Stimulated activated CD4-positive, alpha-beta T cell treated with anti-CD3 and anti-CD28 coated beads, Interleukin-4, amount 100 ng/mL, for 1 hour (primary cell): ENCODE measurements around the gene ARHGEF25.
A peak's percentile ranks its signal among the peaks of the same experiment; 100 is the strongest.
"Not testable (repeated sequence)": the region's sequence is repeated elsewhere in the genome, so short reads cannot be mapped to it uniquely, and the experiment has no call there.

Experiments used
- DNase-seq: peaks from one replicate; pipeline ENCODE4 v3.0.0-alpha.2; 2020

The ARHGEF25 gene

GRCh38 chr12:57622293-57623245 lies 11.3 kb downstream of the ARHGEF25 start:
- DNase-seq: no peak

GRCh38 chr12:57623385-57623784 lies 12.2 kb downstream of the ARHGEF25 start:
- no peak for DNase-seq

GRCh38 chr12:57623811-57624390 lies 12.7 kb downstream of the ARHGEF25 start:
- DNase-seq: no peak

GRCh38 chr12:57624441-57625220 lies 13.4 kb downstream of the ARHGEF25 start:
- DNase-seq: no peak

- DNase-seq: no peak
Measured at GRCh38 chr12:57625261-57626032, 14.2 kb downstream of the ARHGEF25 start.

GRCh38 chr12:57626111-57626920 lies 15.1 kb downstream of the ARHGEF25 start:
- no peak for DNase-seq

- DNase-seq: no peak
Measured at GRCh38 chr12:57626921-57627445, 15.7 kb downstream of the ARHGEF25 start.

GRCh38 chr12:57627501-57628279 lies 16.5 kb downstream of the ARHGEF25 start:
- peak; percentile 26 for DNase-seq

GRCh38 chr12:57628280-57629191 lies 17.3 kb downstream of the ARHGEF25 start:
- no peak for DNase-seq

GRCh38 chr12:57629897-57630471 lies 18.7 kb downstream of the ARHGEF25 start:
- DNase-seq: no peak

- DNase-seq: no peak
Measured at GRCh38 chr12:57630891-57631433, 19.7 kb downstream of the ARHGEF25 start.

- no peak for DNase-seq
Measured at GRCh38 chr12:57631566-57632072, 20.4 kb downstream of the ARHGEF25 start.

- DNase-seq: peak; percentile 32
Measured at GRCh38 chr12:57632073-57632957, 21.1 kb downstream of the ARHGEF25 start.

GRCh38 chr12:57632958-57633840 lies 22.0 kb downstream of the ARHGEF25 start, which contains the start of gene B4GALNT1:
TSS of gene B4GALNT1 (minus strand) at chr12:57633201. CDS start at chr12:57632132, 1,069 bp downstream.
- DNase-seq: peak; percentile 73

GRCh38 chr12:57636731-57637130 lies 25.5 kb downstream of the ARHGEF25 start:
- DNase-seq: not testable (repeated sequence)

- no peak for DNase-seq
Measured at GRCh38 chr12:57637364-57637763, 26.1 kb downstream of the ARHGEF25 start.
